Measurements from ENCODE around the gene RXRB.

- TF ChIP-seq CTCF (IDR thresholded peaks at IDR 0.05) (no peak), EZH2 (IDR thresholded peaks at IDR 0.05; ENCODE audit: borderline replicate concordance, insufficient read depth, low read depth, low read length, poor library complexity, severe bottlenecking) (no peak)
Observed at GRCh38 chr6:33208091-33208967, 7.9 kb upstream of the RXRB start, which contains the start of gene RING1.

Data from B cell (primary cell).